SK-MEL-5 (cell line): ENCODE measurements around the gene PLIN4. TPM values are rescaled to one million over a fixed set of nuclear protein-coding genes. Genes with fewer than 3 reads are reported as not detected.
A peak's percentile ranks its signal among the peaks of the same experiment; 100 is the strongest.
"Not testable (repeated sequence)": the region's sequence is repeated elsewhere in the genome, so short reads cannot be mapped to it uniquely, and the experiment has no call there.

Source experiments
- DNase-seq: peaks from one replicate; pipeline ENCODE4 v3.0.0-alpha.2; 2016; ENCODE audit warnings: low read depth, low spot score
- in situ Hi-C: cut with HindIII; loops from 2 replicates; pipeline ENCODE4 v1.10.0; 2016; ENCODE audit warnings: low sequenced_read_pairs, high pct_unique_total_duplicates, low pct_unique_long_range_greater_than_20kb
- total RNA-seq: library from RNA; depleted of rRNA; stranded (reverse); fragments of >200 nt; shearing (Covaris generic); gene quantifications from 2 replicates; pipeline ENCODE4 v1.2.3, GENCODE V29; 2014

Gene PLIN4
- total RNA-seq, 1 experiment from 2014 or later: 0.05 TPM

DNA sequence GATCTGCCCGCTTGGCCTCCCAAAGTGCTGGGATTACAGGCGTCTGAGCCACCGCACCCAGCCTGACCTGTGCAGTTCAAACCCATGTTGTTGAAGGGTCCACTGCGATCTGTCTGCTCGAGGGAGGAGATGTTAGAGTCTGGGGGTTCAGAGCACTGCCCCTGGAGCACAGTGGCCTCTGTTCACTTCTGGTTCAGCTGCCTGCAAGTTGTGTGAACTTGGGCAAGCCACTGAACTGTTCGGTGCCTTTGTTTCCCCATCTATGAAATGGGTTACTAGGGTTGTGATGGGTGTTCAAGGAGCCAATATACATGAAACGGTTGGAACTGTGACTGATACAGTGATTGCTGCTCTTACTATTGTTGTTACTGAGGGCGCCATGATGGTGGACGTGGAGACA is 15.0 kb upstream of the PLIN4 start:
- in situ Hi-C loops: no loop called here
- no peak for DNase-seq

- no peak for DNase-seq
- in situ Hi-C loops: no loop called here
Observed at GRCh38 chr19:4531562-4532165, 13.4 kb upstream of the PLIN4 start.

- in situ Hi-C loops: no loop called here
- no peak for DNase-seq
Observed at GRCh38 chr19:4529924-4530522, 11.7 kb upstream of the PLIN4 start.

GRCh38 chr19:4528843-4529242 is 10.6 kb upstream of the PLIN4 start:
- in situ Hi-C loops: no loop called here

GRCh38 chr19:4527377-4527776 is 9.1 kb upstream of the PLIN4 start:
- in situ Hi-C loops, DNase-seq: not testable (repeated sequence)

More at GRCh38 chr19:4528843-4529242, 10.6 kb upstream of the PLIN4 start:
- no peak for DNase-seq

DNA sequence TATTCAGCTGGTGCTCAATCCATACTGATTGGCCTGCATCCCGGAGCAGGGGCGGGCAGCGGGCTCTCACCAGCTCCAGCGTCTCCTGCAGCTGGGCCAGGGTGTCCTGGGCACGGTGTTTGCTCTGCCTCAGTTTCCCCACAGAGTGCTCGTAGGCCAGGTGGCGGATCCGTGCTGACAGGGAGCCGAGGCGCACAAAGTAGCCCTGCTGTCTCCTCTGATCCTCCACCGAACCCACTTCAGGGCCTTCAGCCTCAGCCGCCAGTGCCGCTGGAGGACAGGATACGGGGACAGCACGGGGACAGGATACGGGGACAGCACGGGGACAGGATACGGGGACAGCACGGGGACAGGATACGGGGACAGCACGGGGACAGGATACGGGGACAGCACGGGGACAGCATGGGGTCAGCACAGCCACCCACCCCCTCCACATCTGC is 7.3 kb upstream of the PLIN4 start:
- no peak for DNase-seq
- in situ Hi-C loops: no loop called here

DNA sequence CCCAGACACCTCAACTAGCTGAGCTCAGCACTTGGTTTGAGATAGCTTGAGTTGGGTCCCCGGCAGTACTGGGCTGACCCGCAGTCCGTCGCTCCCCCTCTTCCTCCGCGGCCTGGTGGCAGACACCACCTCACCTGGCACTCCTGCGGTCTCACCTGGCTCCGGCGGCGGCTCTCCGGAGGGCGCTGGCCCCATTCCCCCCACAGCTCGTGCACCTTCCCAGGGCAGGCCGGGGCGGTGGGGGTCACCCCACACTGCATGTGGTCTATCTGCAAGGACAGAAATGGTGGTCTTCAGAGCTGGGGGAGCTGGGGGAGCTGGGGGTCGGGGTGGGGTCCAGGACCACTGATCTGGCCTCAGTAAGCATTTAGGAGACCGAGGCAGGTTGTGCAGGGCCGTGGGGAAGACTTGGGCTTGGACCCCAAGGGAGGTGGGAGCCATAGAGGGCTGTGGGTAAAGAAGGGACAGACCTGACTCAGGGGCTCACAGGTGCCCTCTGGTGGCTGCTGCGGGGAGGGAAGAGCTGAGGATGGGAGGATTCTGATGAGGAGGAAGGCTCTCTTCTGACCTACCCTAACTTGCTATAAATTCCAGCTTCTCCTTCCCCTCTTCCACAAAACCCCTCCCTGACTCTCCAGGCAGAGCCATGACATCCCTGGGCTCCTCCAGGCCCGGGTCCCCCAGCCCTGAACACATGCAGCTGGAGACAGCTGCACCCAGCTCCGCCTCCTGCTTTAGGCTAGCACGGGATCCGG is 6.7 kb upstream of the PLIN4 start:
- in situ Hi-C loops: no loop called here
- DNase-seq: peak; percentile 59

- DNase-seq: peak; percentile 61
- in situ Hi-C loops: no loop called here
Observed at GRCh38 chr19:4523306-4524110, 5.2 kb upstream of the PLIN4 start.

- DNase-seq: peak; percentile 13
- in situ Hi-C loops: no loop called here
Observed at GRCh38 chr19:4522291-4523002, 4.2 kb upstream of the PLIN4 start.

GRCh38 chr19:4521888-4522242 is 3.6 kb upstream of the PLIN4 start:
- in situ Hi-C loops: no loop called here
- no peak for DNase-seq

DNA sequence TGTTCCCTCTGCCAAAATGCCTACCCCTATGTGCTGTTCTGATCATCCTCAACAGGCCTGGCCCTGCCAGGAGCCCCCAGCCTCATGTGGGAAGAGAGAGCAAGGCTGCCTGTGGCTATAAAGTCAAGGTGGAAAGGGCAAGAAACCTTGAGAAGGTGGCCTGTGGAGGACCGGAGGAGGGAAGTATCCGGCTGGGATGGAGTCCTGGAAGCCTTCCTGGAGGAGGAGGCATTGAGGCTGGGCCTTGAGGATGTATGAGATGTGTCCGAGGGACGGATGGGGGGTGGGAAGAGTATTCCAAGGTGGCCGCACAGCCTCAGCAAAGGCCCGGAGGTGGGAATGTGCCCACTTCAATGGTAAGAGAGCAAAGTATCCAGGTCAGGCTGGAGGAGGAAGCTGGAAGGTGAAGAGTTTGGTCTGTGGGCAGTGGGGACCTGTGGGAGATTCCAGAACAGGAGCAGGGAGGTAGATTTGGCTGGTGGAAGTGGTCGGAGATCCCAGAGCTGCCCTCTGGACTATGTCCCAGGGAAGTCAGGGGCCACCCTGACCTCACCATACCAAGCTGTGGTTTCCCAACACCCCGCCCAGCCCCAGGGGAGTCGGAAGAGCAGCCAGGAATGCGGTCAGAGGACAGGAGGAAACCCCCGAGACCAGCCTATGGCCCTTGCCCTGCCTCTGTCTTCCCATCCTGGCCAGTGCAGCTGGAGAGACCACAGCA is 3.0 kb upstream of the PLIN4 start:
- in situ Hi-C loops: no loop called here
- DNase-seq: no peak

GRCh38 chr19:4519521-4520277 is 1.4 kb upstream of the PLIN4 start:
- DNase-seq: no peak
- in situ Hi-C loops: no loop called here

- DNase-seq: no peak
- in situ Hi-C loops: no loop called here
Observed at GRCh38 chr19:4519172-4519496, 848 bp upstream of the PLIN4 start.

- no peak for DNase-seq
- in situ Hi-C loops: no loop called here
Observed at GRCh38 chr19:4517451-4518057, 732 bp downstream of the PLIN4 start.

DNA sequence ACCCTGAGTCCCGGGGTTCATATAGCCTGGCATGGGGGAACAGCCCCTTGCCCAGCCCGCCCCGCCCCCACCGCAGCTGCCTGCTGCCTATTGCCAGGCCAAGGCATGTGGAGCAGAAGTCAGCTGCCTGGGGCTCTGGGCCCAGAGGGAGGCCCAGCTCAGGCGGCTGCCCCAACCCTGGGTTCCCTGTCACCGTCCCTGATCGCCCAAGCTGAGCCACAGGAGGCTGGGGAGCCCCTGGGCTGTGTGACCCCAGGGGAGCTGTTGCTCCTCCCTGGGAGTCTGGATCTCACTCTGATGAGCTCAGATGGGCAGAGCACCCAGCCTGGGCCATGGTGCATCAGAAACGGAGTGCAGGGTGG is 1.4 kb downstream of the PLIN4 start:
- no peak for DNase-seq
- in situ Hi-C loops: no loop called here

GRCh38 chr19:4516199-4516938 is 1.9 kb downstream of the PLIN4 start:
- DNase-seq: no peak
- in situ Hi-C loops: no loop called here
